Activated T-cell treated with anti-CD3 and anti-CD28 coated beads for 4 hours (primary cell): ENCODE measurements around the gene PLOD1.
"Not testable (repeated sequence)": the region's sequence is repeated elsewhere in the genome, so short reads cannot be mapped to it uniquely, and the experiment has no call there.

ENCODE experiments used
- DNase-seq: peaks from one replicate; pipeline ENCODE4 v3.0.0-alpha.2; 2020

Gene PLOD1

DNA sequence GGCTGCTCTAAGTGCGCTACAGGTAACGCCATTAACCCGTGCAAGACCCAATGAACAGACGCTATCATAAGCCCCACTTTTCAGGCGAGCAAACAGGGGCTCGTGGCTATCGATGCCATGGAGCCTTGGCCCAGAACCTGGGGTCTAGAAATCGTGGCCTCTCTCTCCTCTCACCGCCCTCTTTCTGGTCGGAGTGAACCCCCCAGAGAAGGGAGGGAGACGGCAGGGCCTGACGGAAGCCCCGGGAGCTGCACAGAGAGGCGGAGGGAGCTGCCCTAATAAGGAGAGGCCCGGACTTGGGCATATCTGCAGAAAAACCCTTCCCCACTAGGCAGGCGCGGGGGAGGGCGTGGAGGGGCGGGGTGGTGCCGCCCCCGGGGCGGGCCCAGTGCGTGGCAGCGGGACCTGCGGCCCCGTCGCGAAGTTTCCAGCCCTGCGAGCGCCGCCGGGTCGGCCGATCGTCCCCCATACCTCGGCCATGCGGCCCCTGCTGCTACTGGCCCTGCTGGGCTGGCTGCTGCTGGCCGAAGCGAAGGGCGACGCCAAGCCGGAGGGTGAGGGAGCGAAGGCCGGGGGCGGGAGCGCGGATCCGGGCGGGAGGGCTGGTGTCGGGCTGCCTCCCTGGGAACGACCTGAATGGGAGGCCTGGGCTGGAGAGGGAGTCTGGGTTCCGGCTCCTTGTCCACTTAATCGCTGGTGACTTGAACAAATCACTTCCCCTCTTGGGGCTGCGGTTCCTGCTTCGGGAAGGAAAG is at the start of gene PLOD1:
TSS of gene PLOD1 (plus strand) at position 416 of the 755 bp plus-strand sequence. CDS start at position 479, 63 bp downstream.
- DNase-seq: peak; percentile 77

DNA sequence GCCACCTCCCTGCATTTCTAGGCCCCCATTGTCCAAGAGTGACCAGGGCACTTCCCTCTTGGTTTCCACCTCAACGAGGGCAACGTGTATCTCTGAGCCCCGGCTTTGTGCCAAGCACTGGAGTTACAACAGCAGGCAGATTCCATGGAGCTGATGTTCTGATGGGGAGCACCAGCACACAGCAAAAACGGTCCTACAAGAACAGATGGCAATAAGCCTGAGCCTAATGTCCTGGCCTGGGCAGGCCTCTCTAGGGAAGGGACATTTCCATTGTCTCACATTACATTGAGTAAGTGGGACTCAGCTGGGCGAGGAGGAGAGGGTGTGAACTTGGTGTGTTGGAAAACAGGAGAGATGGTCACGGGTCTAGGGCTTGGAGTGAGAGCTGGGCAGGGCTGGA is 48.6 kb upstream of the PLOD1 start:
- no peak for DNase-seq

DNA sequence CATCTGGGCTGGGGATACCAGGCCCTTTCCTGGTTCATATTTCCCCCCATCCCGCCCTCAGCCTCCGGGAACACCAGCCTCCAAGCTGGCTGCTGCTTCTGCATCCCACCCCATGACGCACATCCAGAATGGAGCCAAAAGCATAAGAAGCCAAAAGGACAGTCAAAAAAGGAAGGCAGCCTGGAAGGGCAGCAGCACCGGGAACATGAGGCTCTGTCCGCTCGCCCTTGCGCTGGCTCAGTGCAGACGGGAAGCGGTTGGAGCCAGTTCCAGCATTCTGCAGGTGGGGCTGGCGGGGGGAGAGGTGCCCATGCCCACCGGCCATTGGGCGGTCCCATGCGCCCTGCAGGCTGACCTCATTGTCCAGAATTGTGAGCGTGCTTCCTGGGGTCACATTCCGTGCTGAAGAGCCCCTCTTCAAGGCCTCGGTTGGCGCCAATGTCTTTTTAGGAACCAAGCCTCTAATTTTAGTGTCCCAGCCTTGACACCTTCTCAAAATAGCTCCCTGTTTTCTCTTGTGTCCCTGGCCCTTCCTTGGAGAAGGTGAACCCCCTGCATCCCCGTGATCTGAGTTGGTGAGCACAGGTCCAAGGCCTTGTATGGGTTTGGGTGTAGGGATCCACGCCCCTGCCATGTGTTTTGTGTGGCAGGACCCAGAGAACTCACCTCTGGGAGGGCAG is 47.4 kb upstream of the PLOD1 start:
- DNase-seq: no peak

DNA sequence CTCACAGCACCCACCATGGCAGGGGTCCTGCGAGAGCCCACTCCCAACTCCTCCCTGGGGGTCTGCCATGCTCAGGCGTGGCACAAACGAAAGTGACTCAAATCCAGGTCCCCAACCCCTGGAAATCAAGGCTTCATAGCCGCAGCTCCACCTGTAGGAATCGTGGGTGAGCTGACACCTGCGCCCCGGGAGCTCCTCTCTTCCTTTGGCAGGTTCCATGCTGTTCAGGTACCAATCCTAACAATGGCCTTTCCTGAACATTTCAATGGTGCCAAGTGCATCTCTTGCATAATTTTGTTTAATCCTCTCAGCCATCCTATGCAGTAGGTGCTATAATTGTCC is 46.9 kb upstream of the PLOD1 start:
- DNase-seq: no peak

DNA sequence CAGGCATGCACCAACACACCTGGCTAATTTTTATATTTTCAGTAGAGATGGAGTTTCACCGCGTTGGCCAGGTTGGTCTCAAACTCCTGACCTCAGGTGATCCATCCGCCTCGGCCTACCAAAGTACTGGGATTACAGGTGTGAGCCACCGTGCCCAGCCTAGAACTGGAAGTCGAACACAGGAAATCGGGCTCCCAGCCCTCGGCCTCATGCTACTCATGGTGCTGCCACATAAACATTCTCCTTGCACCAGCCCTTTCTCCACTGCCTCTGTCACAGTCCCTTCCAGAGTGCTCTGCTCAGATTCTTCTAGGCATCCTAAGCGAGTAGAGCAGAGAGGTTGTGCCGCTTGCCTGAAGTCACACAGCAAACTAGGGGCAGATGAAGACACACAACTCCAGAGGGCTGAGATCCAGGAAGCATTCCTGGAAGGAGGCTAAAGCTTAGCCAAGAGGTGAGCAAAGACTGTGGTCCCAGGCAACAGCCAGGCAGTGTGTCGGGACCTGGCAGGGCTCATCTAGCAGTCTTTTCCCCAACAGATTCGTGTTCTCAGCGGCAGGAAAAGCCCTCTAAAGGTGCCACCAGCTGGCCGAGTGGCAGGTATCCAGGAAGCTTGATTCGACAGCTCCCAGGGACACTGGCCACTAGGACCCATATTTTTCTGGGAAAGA is 46.2 kb upstream of the PLOD1 start:
- DNase-seq: no peak

DNA sequence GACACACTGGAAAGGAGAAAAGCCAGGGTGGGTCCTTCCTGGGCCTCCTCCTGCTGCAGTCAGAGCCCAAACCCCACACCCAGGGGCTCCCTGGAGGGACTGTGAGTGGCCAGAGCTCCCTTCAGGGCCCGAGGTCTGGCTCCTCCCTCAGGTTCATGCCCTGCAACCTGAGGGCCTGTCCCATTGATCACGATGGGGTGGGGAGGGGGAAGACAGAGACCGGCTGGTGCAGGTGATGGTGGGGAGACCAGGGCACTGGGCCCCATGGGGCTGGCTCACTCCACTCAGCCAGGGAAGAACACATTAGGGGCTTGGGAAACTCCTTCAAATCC is 45.7 kb upstream of the PLOD1 start:
- no peak for DNase-seq

DNA sequence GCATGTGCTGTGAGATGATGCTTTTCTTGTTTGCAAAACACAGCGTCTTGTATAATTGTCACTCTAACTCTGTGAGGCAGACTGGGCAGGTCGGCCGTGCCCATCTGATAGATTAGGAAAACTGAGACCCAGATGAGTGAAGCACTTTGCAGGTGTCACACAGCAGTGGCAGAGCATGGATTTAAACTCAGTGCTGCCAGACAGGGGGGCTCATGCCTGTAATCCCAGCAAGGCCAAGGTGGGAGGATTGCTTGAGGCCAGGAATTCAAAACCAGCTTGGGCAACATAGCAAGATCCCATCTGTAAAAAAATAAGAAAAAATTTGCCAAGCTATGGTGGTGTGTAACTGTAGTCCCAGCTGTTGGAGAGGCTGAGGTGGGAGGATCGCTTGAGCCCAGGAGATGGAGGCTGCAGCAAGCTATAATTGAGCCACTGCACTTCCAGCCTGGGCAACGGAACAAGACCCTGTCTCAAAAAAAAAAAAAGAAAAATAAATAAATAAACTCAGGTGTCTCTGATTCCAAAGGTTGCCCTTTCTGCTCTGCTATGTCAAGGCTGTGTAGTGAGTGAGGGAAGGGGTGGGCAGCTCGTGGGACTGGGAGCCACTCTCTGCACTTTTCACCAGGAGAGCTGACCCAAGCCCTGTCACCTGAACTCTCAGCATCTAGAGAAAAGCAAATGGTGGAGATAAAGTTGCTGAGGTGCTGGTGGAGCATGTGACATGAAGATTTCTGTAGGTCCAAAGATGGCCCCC is 42.9 kb upstream of the PLOD1 start:
- no peak for DNase-seq

DNA sequence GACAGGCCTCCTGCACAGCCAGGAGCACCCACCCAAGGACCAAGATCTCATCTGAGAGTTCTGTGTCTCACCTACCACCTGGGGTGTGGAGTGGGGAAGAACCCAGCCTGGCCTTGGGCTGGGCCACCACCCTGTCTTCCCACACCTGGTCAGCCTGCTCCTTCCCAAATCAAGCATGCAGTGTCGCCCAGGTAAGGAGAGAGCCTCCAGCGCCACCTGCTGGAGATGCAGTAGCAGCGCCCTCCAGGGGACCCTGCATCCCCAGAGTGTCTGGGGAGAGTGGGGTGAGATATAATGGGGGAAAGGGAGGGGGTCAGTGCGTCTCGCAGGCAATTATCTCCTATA is 40.6 kb upstream of the PLOD1 start:
- peak; percentile 67 for DNase-seq

DNA sequence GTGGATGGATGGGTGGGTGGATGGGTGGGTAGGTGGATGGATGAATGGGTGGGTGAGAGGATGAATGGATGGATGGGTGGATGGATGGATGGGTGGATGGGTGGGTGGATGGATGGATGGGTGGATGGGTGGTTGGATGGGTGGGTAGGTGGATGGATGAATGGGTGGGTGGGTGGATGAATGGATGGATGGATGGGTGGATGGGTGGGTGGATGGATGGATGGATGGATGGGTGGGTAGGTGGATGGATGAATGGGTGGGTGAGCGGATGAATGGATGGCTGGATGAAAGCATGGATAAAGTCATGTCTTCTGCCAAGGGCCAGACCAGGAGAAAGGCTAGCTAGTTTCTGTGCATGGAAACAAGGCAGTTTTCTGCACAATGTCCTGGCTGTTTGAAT is 40.0 kb upstream of the PLOD1 start:
- DNase-seq: not testable (repeated sequence)

DNA sequence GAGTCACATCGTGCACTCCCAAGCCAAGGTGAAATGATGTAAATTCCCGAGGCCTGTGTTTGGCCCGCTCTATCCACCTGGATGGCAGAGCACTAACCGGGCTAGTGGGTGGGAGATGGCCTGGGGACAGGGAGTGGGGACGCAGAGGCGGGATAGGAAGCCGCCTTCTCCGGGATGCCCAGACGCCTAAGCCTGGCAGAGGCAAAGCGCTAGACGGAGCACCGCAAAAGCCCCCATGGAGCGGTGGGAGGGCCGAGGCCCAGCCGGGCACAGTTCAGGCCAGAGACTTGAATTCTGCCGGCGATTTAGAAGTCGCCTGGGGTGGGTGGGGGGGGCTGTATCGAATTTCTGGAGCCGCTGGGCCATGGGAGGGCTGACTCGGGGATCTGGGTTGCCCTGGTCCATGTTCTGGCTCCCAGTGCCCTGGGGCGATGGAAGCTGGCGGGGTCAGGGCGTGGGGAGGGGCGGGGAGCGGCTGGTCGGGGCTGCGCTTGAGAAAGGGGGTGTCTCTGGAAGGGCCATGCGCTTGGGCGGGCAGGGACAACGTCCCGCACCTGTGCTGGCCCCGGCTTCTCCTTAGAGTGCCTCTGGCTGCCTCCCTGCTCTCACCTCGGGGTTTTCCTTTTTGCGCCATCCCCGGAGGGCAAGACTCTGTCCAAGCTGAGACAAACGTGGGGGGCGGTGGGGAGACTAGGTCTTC is 36.3 kb upstream of the PLOD1 start:
- DNase-seq: no peak

DNA sequence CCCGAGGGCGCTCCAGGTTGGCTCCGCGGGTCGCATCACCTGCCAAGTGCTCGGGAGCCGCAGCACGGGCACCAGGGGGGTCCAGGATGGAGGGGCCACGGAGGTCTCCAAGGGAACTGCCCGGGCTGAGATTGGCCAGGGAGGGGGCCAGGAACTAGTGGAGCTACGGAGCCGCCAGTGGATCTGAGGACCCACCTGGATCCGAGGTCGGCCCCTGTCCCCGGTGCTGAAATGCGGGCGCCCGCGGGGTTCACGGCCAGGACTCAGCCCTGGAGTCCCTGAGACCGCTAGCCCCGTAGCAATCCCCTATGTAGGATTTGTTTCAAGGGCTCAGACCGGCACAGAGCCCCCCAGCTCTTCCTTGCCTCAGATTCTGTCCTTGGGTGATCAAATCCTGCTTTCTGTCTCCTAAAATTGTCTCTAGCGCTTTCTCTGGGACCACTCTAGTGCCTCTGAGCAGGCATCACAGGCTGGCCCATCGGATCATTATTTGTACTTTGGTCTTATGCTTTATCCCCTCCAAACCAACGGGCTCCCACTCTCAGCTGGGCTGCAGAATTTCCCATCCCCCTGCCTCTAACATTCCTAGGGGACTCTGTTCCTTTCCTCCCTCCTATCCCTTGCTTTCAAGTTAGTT is 35.6 kb upstream of the PLOD1 start:
- no peak for DNase-seq

DNA sequence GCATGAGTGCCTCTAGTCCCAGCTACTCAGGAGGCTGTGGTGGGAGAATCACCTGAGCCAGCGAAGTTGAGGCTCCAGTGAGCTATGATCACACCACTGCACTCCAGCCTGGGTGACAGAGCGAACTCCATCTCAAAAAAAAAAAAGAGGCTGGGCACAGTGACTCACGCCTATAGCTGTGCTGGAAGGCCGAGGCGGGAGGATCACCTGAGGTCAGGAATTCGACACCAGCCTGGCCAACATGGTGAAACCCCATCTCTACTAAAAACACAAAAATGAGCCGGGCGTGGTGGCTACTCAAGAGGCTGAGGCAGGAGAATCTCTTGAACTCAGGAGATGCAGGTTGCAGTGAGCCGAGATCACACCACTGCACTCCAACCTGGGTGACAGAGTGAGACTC is 33.1 kb upstream of the PLOD1 start:
- DNase-seq: not testable (repeated sequence)

DNA sequence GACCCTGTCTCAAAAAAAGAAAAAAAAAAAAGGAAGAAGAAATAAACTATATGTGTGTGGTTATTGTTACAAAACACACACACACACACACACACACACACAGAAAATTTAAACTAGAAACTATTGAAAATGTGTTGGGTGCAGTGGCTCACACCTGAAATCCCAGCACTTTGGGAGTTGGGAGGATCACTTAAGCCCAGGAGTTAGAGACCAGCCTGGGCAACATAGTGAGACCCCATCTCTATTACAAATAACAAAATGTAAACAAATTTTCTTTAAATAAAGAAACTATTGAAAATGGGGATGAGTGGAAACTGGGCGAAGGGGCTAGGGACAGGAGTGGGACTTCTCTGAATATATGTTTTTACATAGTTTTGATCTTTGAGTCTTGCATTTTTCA is 31.3 kb upstream of the PLOD1 start:
- DNase-seq: no peak

DNA sequence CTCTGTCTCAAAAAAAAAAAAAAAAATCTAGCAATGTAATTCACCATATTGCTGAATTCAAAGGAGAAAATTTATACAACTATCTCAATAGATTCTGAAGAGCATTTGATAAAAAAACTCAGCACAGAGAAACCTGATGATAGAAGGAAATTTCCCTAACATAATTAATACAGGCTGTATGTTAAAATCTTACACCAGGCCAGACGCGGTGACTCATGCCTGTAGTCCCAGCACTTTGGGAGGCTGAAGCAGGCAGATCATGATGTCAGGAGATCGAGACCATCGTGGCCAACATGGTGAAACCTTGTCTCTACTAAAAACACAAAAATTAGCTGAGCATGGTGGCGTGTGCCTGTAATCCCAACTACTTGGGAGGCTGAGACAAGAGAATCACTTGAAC is 30.4 kb upstream of the PLOD1 start:
- not testable (repeated sequence) for DNase-seq

DNA sequence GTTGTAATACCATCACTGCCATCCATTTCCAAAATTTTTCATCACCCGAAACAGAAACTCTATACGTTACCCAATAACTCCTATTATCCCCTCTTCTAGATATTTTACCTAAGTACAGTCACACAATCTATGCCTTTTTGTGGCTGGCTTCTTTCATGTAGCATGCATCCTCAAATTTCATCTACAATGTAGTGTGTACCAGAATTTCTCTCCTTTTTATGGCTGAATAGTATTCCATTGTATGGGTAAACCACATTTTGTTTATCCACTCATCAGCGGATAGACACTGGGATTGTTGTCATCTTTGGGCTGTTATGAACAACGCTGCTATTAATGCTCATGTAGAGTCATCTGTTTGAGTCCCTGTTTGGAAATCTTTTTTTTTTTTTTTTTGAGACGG is 29.5 kb upstream of the PLOD1 start:
- no peak for DNase-seq

DNA sequence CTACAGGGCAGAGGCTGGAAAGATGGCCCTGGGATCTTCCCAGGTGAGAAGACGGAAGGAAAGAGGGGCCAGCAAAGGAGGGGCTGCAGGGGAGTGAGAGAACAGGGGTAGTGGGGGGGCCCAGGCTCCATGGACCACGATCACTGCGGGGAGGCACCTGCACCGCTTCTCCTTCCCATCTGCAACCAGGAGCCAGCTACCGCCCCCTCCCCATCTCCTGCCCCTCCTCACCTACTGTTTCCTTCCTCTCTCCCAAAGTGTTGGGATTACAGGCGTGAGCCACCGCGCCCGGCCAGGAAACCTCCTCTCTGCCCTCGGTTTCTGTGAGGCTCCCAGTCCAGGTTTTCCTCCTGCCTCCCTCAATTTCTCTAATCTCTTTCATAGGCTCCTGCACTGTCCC is 27.6 kb upstream of the PLOD1 start:
- DNase-seq: no peak

DNA sequence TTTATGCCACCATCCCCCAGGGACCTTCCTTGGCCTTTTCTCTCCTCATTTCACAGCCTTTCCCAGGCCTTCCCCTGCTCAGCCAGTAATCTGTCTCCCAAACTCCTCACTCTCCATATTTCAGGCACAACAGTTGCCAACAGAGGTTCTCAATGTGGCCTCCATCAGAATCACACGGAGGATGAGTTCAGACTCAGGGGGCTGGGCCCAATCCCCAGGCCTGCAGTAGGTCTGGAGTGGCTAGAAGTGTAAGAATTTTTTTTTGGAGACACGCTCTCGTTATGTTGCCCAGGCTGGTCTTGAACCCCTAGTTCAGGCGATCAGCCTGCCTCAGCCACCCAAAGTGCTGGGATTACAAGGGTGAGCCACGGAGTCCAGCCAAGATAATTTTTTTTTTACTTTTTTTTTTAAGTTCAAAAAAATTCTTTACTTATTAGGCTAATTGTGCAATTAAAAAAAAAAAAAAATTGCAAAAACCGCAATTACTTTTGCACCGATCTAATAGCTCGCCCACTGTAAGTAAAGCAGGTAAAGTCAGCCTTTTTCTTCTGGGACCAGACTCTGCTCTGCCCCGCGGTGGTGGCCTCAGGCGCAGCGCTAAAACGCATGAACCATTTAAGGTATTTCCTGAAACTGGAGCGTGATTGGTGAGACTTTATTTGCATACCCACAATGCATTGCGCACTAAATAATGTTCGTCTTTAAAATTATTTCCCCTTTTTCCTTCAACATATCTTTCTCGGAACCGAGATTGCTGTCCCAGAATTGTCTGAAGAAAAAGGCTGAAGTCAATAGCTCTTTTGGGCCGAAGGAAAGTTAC is 27.0 kb upstream of the PLOD1 start:
- peak; percentile 71 for DNase-seq

DNA sequence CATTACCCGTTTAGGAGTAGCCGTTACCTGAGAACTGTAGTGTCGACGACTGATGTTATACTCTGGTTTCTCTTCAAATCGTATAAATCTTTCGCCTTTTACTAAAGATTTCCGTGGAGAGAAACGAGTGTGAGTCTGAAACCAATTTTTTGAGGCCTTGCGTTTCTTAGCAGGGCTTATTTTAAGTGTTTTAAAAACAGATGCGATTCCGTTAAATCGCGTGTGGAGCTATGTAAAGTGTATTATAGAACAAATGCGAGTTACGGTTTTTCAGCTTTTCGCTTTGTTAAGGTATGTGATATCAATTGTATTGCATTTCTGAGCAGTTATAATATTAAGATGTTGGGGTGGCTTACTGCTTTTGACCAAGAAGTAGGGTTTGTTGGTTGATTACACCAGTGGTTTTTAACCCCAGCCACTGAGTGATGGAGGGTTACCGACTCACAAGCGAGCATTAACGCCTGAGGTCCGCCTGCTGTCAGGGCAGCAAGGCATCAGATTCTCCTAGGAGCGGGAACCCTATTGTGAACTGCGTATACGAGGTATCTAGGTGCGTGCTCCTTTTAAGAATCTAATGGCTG is 26.3 kb upstream of the PLOD1 start:
- no peak for DNase-seq

DNA sequence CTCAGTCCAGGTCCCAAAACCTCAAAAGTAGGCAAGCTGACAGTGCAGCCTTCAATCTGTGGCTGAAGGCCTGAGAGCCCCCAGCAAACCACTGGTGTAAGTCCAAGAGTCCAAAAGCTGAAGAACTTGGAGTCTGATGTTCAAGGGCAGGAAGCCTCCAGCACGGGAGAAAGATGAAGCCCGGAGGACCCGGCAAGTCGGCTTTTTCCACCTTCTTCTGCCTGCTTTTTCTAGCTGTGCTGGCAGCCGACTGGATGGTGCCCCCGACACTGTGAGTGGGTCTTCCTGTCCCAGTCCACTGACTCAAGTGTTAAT is 23.6 kb upstream of the PLOD1 start:
- DNase-seq: not testable (repeated sequence)

DNA sequence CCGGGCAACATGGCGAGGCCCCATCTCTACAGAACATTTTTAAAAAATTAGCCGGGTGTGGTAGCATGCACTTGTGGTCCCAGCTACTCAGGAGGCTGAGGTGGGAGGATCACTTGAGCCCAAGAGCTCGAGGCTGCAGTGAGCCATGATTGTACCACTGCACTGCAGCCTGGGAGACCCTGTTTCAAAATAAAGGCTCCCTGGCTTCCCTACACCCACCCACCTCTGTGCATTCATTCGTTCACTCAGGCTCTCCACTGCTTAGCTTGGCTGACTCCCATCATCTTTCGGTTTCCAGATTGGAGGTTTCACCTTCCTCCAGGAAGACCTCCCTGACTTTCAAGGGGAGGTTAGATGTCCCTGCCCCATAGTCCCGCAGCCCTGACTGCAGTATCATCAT is 22.5 kb upstream of the PLOD1 start:
- no peak for DNase-seq

DNA sequence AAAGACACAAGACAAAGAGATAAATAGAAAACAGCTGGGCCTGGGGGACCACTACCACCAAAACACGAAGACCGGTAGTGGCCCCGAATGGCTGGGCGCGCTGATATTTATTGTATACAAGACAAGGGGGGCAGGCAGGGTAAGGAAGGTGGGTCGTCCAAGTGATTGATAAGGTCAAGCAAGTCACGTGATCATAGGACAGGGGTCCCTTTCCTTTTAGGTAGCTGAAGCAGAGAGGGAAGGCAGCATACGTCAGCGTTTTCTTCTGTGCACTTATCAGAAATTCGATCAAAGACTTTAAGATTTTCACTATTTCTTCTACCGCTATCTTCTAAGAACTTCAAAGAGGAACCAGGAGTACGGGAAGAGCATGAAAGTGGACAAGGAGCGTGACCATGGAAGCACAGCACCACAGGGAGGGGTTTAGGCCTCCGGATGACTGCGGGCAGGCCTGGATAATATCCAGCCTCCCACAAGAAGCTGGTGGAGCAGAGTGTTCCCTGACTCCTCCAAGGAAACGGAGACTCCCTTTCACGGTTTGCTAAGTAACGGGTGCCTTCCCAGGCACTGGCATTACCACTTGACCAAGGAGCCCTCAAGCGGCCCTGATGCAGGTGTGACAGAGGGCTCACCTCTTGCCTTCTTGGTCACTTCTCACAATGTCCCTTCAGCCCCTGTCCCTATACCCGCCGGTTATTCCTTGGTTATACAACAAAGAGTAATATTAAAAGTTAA is 21.9 kb upstream of the PLOD1 start:
- DNase-seq: not testable (repeated sequence)
